ENCODE data around the gene FPR2. TPM values are rescaled to one million over a fixed set of nuclear protein-coding genes. Genes with fewer than 3 reads are reported as not detected.

FPR2 gene
- total RNA-seq (not detected in 2 replicates), polyA plus RNA-seq (0.04 TPM in 1 of 2 replicates, not detected in the other), polyA minus RNA-seq (0.34 and 1.4 TPM in 2 replicates)
- total RNA-seq (2013): 0.89 TPM

GRCh38 chr19:51760697-51761356 lies at the start of gene FPR2:
Gene FPR2 (plus strand): TSS chr19:51761180. CDS start chr19:51768659, 7,479 bp downstream.
- peaks cover 0 to 14% (median 2%) of the 10 kb centered on the region in 4 experiments for H3K27me3 ChIP-seq (replicated peaks in 1 of 4; ENCODE audit: control extremely low read depth in 1 of 4, control insufficient read depth in 3 of 4, insufficient read depth in 4 of 4, low read length in 3 of 4)
- H3K79me2 ChIP-seq (ENCODE audit: control insufficient read depth, insufficient read depth, low read length): no peaks in the 10 kb centered on the region

More at GRCh38 chr19:51760697-51761356, at the start of gene FPR2:
- no peak within 1 kb of the TSS for H3K4me2 ChIP-seq (replicated peaks; ENCODE audit: low read depth, low read length, poor library complexity, severe bottlenecking)
- no peak within 1 kb of the TSS for H3K27ac ChIP-seq (ENCODE audit: low read length in 2 of 2)
- Mint-ChIP-seq H3K27ac (no peak within 1 kb of the TSS), H3K9me3 (ENCODE audit: insufficient read depth) (peaks cover 5% of the 10 kb centered on the region), H3K4me1 (no peaks in the 10 kb centered on the region), H3K4me3 (no peak within 1 kb of the TSS), H3K27me3 (peaks cover 44% of the 10 kb centered on the region)
- no peak within 1 kb of the TSS for H2AFZ ChIP-seq (ENCODE audit: insufficient read depth, low read depth, low read length, poor library complexity, severe bottlenecking)
- H4K20me1 ChIP-seq (ENCODE audit: control insufficient read depth, insufficient read depth, low read length, poor library complexity, severe bottlenecking): no peaks in the 10 kb centered on the region
- no peak within 1 kb of the TSS for H3K9ac ChIP-seq (ENCODE audit: low read length)
- peak within 1 kb of the TSS in 1 of 5 experiments; percentile 69 for H3K4me3 ChIP-seq (ENCODE audit: control extremely low read depth in 1 of 5, extremely low read depth in 1 of 5, insufficient read depth in 1 of 5, low read depth in 2 of 5, low read length in 4 of 5)
- ChIA-PET CTCF (no interaction called here), POLR2A (no interaction called here)
- 92% methylated on average over 3 of the region's 8 CpGs for WGBS (ENCODE audit: insufficient coverage)
- ATAC-seq (ENCODE audit: low read depth) (no peak), DNase-seq (no peak)
- H3K9me3 ChIP-seq (ENCODE audit: control extremely low read depth in 1 of 3, control insufficient read depth in 2 of 3, insufficient read depth in 1 of 3, low read length in 2 of 3): no peaks in the 10 kb centered on the region
- no peaks in the 10 kb centered on the region for H3K36me3 ChIP-seq (replicated peaks in 1 of 2; ENCODE audit: control extremely low read depth in 1 of 2, control insufficient read depth in 1 of 2, extremely low read depth in 1 of 2, insufficient read depth in 2 of 2, low read length in 1 of 2)
- TF ChIP-seq CTCF (IDR thresholded peaks at IDR 0.05) (no peak), EZH2 (IDR thresholded peaks at IDR 0.05; ENCODE audit: borderline replicate concordance, insufficient read depth, low read depth, low read length, poor library complexity, severe bottlenecking) (no peak)
- H3K4me1 ChIP-seq (ENCODE audit: control insufficient read depth in 2 of 2, insufficient read depth in 2 of 2, low read length in 2 of 2): no peaks in the 10 kb centered on the region
- intact Hi-C loops (cut with micrococcal nuclease): no loop called here
